Heart right ventricle (tissue), 16 donors: ENCODE data around the gene NTRK2. TPM values are rescaled to one million over a fixed set of nuclear protein-coding genes. Genes with fewer than 3 reads are reported as not detected.

Experiments
- ATAC-seq, 8 donors: fragments of 200-7000 bp; cut with Tn5 transposase; one replicate each; pipeline ENCODE4 v1.9.1; 2020; ENCODE audit warnings: mild to moderate bottlenecking in 8 of 8, moderate library complexity in 8 of 8, moderate number of reproducible peaks in 1 of 8
- DNase-seq, 2 donors: peaks; one replicate each; pipeline ENCODE4 v3.0.0-alpha.2; 2020
- H3K27ac ChIP-seq, 10 donors: fragments of 200-600 bp; sonication (generic) in 2 of 10; one replicate each; pipeline versions ENCODE4 v1.5.0 to v1.8.0; 2020 to 2022; ENCODE audit warnings: mild to moderate bottlenecking in 3 of 10
- H3K27me3 ChIP-seq, 7 donors: fragments of 200-600 bp; one replicate each; pipeline ENCODE4 v1.8.0; 2021 to 2022; ENCODE audit warnings: mild to moderate bottlenecking in 2 of 7
- H3K36me3 ChIP-seq, 9 donors: fragments of 200-600 bp; sonication (generic) in 1 of 9; one replicate each; pipeline versions ENCODE4 v1.5.0 to v1.8.0; 2020 to 2022; ENCODE audit warnings: mild to moderate bottlenecking in 2 of 9
- H3K4me1 ChIP-seq, 9 donors: fragments of 200-600 bp; sonication (generic) in 1 of 9; one replicate each; pipeline versions ENCODE4 v1.5.0 to v1.8.0; 2020 to 2022; ENCODE audit warnings: mild to moderate bottlenecking in 4 of 9
- H3K4me3 ChIP-seq, 10 donors: fragments of 200-600 bp; sonication (generic) in 2 of 10; one replicate each; pipeline versions ENCODE4 v1.5.0 to v1.8.0; 2020 to 2022; ENCODE audit warnings: mild to moderate bottlenecking in 7 of 10, moderate library complexity in 2 of 10
- H3K9me3 ChIP-seq, 11 donors: fragments of 200-600 bp in 10 of 11; sonication (generic) in 2 of 11; one replicate each; pipeline versions ENCODE4 v1.5.0 to v1.8.0; 2013 to 2022; ENCODE audit warnings: mild to moderate bottlenecking in 2 of 11, control low read depth in 1 of 11, moderate library complexity in 1 of 11
- CTCF ChIP-seq, 9 donors: fragments of 200-600 bp; sonication (generic) in 2 of 9; IDR thresholded peaks; one replicate each; pipeline versions ENCODE4 v1.5.0 to v1.8.0; 2021 to 2022; ENCODE audit warnings: antibody characterized with exemption in 9 of 9, mild to moderate bottlenecking in 5 of 9, moderate library complexity in 1 of 9
- WGBS, 2 donors: extraction: QIAGEN DNeasy Blood & Tissue Kit; methylation state at CpG; one replicate each; pipeline ENCODE4 v1.1.7; 2013; ENCODE audit warnings: inconsistent platforms in 1 of 2; 5-methylcytosine and 5-hydroxymethylcytosine counted together
- intact Hi-C, 10 donors: fragments of 100-400 bp; cut with DNase I; formaldehyde crosslinking; loops; one replicate each; pipeline versions ENCODE4 v1.11.1 to v1.14.2; 2022
- polyA plus RNA-seq, 2 donors: library from polyadenylated mRNA; stranded (reverse); fragments of 200-250 nt; gene quantifications; one replicate each; pipeline ENCODE4 v1.2.3, GENCODE V29; 2013
- total RNA-seq, 10 donors: library from RNA; stranded (reverse); fragmentation: NEBNext Ultra II Directional in 3 of 10; extraction: Animal tissue kit (Norgen Biotek cat#: 25700) in 3 of 10; gene quantifications; one replicate each; pipeline versions ENCODE4 v1.2.1 to v1.2.4, GENCODE V29; 2021 to 2023
- donor health status: Arrhythmogenic right ventricular cardiomyopathy.
- donor health status: ischemic (EF 13 %, LVEDD 7.1; RV severe dilation, severe dysfunction).
- donor health status: healthy with polysubstance abuse.
- donor health status: DM: no; HTN: yes; CAD: no.
- donor health status: DM: no; HTN: no; CAD: no.
- donor health status: ischemic (EF 25% LVEDD 6.9; RV normal size, moderate dysfunction).
- donor health status: ischemic (EF 25% LVEDD 5.7; RV mildly dilated, moderate dysfunction).
- donor health status: healthy.
- donor health status: DM: yes; HTN: yes; CAD: no.
- donor health status: Ischemic cardiomyopathy.
- donor health status: ischemic (EF 35%, LVEDD 5.7; RV mildly dilated, moderate dysfunction).
- donor health status: nonischemic (EF 11% LVEDD 7.7; RV severe dilation, severe dysfunction).
- donor health status: DM: yes; HTN: yes; CAD: no.
- donor health status: PGD.
- donor health status: ischemic (EF 29% LVEDD 5.4; RV normal size, mild dysfunction).
- donor health status: nonischemic (EF 23%, LVEDD 6.1; RV moderate dilation, normal function).

The NTRK2 gene
- total and polyA plus RNA-seq, 12 donors: 1.8 to 7.7 (median 3.0) TPM

GRCh38 chr9:85038061-85038460 lies 368.5 kb downstream of the NTRK2 start:
- DNase-seq: no peak
- no peaks in the 10 kb centered on the region for H3K36me3 ChIP-seq
- H3K4me3 ChIP-seq: no peak overlapping the region
- TF ChIP-seq CTCF (IDR thresholded peaks at IDR 0.05): no peak
- no peak for ATAC-seq
- peaks cover 0 to under 1% (median 0%) of the 10 kb centered on the region in 9 donors for H3K4me1 ChIP-seq
- H3K27ac ChIP-seq: no peak overlapping the region
- peaks cover 0 to 16% (median 10%) of the 10 kb centered on the region in 7 donors for H3K27me3 ChIP-seq
- WGBS, 2 donors: 62 to 76% methylated on average over 2 of the region's 2 CpGs
- intact Hi-C loops: no loop called here
- peaks cover 0 to 4% (median 0%) of the 10 kb centered on the region in 11 donors for H3K9me3 ChIP-seq

GRCh38 chr9:85038824-85039608 lies 369.5 kb downstream of the NTRK2 start:
- DNase-seq: no peak
- WGBS, 2 donors: 62 to 68% methylated on average over 9 of the region's 9 CpGs
- Histone ChIP-seq H3K4me1 (peaks cover 0 to 5% (median 0%) of the 10 kb centered on the region in 9 donors), H3K27ac (no peak overlapping the region), H3K9me3 (no peaks in the 10 kb centered on the region), H3K36me3 (no peaks in the 10 kb centered on the region), H3K4me3 (no peak overlapping the region), H3K27me3 (peaks cover 0 to 16% (median 10%) of the 10 kb centered on the region in 7 donors)
- intact Hi-C loops: no loop called here
- TF ChIP-seq CTCF (IDR thresholded peaks at IDR 0.05): no peak
- ATAC-seq: no peak

- Histone ChIP-seq H3K4me1 (peaks cover 0 to 5% (median 0%) of the 10 kb centered on the region in 9 donors), H3K27me3 (peaks cover 0 to 13% (median 9%) of the 10 kb centered on the region in 7 donors), H3K4me3 (no peak overlapping the region), H3K27ac (no peak overlapping the region), H3K9me3 (no peaks in the 10 kb centered on the region), H3K36me3 (no peaks in the 10 kb centered on the region)
- intact Hi-C loops: no loop called here
- no peak for DNase-seq
- WGBS, 2 donors: 78 to 81% methylated on average over 7 of the region's 7 CpGs
- no peak for TF ChIP-seq CTCF (IDR thresholded peaks at IDR 0.05)
- ATAC-seq: no peak
These were observed 370.6 kb downstream of the NTRK2 start for GRCh38 chr9:85040146-85040545.

- TF ChIP-seq CTCF (IDR thresholded peaks at IDR 0.05): no peak
- H3K4me1 ChIP-seq: peaks cover 0 to 5% (median 0%) of the 10 kb centered on the region in 9 donors
- intact Hi-C loops: no loop called here
- H3K27me3 ChIP-seq: peaks cover 0 to 11% (median 9%) of the 10 kb centered on the region in 7 donors
- H3K4me3 ChIP-seq: peak overlapping the region in 1 of 10 donors; percentile 1
- 40 to 59% methylated on average over 16 of the region's 16 CpGs for WGBS, 2 donors
- no peak for DNase-seq
- no peak for ATAC-seq
- no peaks in the 10 kb centered on the region for H3K36me3 ChIP-seq
- no peaks in the 10 kb centered on the region for H3K9me3 ChIP-seq
- no peak overlapping the region for H3K27ac ChIP-seq
These were observed 371.4 kb downstream of the NTRK2 start for GRCh38 chr9:85040821-85041465.
